ENCODE data around the gene DIAPH2. TPM values are rescaled to one million over a fixed set of nuclear protein-coding genes. Genes with fewer than 3 reads are reported as not detected.

DIAPH2 gene
- total and polyA plus RNA-seq, 2 experiments from 2014 or later: 16.2 to 56.6 TPM

- TF ChIP-seq ZNF462 (CRISPR knock-in tag; IDR thresholded peaks at IDR 0.05): no peak
Observed at GRCh38 chrX:96987228-96987627, 302.6 kb downstream of the DIAPH2 start (continued).

- H3K9me2 ChIP-seq (ENCODE audit: insufficient read depth): no peaks in the 10 kb centered on the region
- H3K36me3 ChIP-seq (ENCODE audit: insufficient read depth): no peaks in the 10 kb centered on the region
- DNase-seq (ENCODE audit: low spot score) (no peak), ATAC-seq (no peak)
- no peak overlapping the region for H2AFZ ChIP-seq
- Mint-ChIP-seq H3K4me1 (peaks cover 19% of the 10 kb centered on the region; the same call in 2 of the 3 replicates), H3K4me3 (no peak overlapping the region), H3K36me3 (ENCODE audit: low read depth) (no peaks in the 10 kb centered on the region), H3K27me3 (ENCODE audit: insufficient read depth, low read depth, poor library complexity) (no peaks in the 10 kb centered on the region), H3K9me3 (no peaks in the 10 kb centered on the region; the same call in 2 of the 3 replicates), H3K27ac (no peak overlapping the region)
- H3K27ac ChIP-seq (ENCODE audit: low read depth): no peak overlapping the region
- H3F3A ChIP-seq (replicated peaks; ENCODE audit: low read depth): no peaks in the 10 kb centered on the region
- H4K20me1 ChIP-seq (replicated peaks; ENCODE audit: insufficient read depth): no peaks in the 10 kb centered on the region
- H3K4me2 ChIP-seq: no peak overlapping the region
- no peaks in the 10 kb centered on the region for H3K79me2 ChIP-seq (replicated peaks; ENCODE audit: insufficient read depth)
- H3K4me3 ChIP-seq: no peak overlapping the region
- H3K27me3 ChIP-seq (ENCODE audit: insufficient read depth): no peaks in the 10 kb centered on the region
- no peaks in the 10 kb centered on the region for H3K4me1 ChIP-seq (ENCODE audit: insufficient read depth)
- TF ChIP-seq EZH2phosphoT487 (IDR thresholded peaks at IDR 0.05; ENCODE audit: unreplicated experiment) (no peak), ZNF331 (CRISPR knock-in tag; IDR thresholded peaks at IDR 0.05; ENCODE audit: low read depth) (no peak), JUNB (IDR thresholded peaks at IDR 0.05; ENCODE audit: unreplicated experiment) (no peak), ETS1 (IDR thresholded peaks at IDR 0.05) (no peak), ZNF114 (CRISPR knock-in tag; IDR thresholded peaks at IDR 0.05) (no peak)
- TF ChIP-seq, protein P1, sequence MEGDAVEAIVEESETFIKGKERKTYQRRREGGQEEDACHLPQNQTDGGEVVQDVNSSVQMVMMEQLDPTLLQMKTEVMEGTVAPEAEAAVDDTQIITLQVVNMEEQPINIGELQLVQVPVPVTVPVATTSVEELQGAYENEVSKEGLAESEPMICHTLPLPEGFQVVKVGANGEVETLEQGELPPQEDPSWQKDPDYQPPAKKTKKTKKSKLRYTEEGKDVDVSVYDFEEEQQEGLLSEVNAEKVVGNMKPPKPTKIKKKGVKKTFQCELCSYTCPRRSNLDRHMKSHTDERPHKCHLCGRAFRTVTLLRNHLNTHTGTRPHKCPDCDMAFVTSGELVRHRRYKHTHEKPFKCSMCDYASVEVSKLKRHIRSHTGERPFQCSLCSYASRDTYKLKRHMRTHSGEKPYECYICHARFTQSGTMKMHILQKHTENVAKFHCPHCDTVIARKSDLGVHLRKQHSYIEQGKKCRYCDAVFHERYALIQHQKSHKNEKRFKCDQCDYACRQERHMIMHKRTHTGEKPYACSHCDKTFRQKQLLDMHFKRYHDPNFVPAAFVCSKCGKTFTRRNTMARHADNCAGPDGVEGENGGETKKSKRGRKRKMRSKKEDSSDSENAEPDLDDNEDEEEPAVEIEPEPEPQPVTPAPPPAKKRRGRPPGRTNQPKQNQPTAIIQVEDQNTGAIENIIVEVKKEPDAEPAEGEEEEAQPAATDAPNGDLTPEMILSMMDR (conservative IDR thresholded peaks at IDR 0.05; ENCODE audit: low read depth in 2 of 2): no peak
Observed at GRCh38 chrX:96989830-96990571, 305.4 kb downstream of the DIAPH2 start.

All from GM23338 (cell line).